SJSA1 (cell line): ENCODE data around the gene TRIM67. TPM values are rescaled to one million over a fixed set of nuclear protein-coding genes. Genes with fewer than 3 reads are reported as not detected.

Experiments
- DNase-seq, 2 experiments: peaks; one replicate each; pipeline ENCODE4 v3.0.0-alpha.2; 2015 to 2020; ENCODE audit warnings: low spot score in 2 of 2, low read depth in 1 of 2
- H3K27ac ChIP-seq: fragments of 250-450 bp; sonication (Bioruptor Pico); 2 replicates; pipeline ENCODE4 v1.5.1; 2020; ENCODE audit warnings: mild to moderate bottlenecking, moderate library complexity
- H3K27me3 ChIP-seq: fragments of 250-450 bp; sonication (Bioruptor Pico); replicated peaks from 2 replicates; pipeline ENCODE4 v1.5.1; 2020; ENCODE audit warnings: mild to moderate bottlenecking, moderate library complexity
- H3K36me3 ChIP-seq: fragments of 250-450 bp; sonication (Bioruptor Pico); 2 replicates; pipeline ENCODE4 v1.5.1; 2020; ENCODE audit warnings: mild to moderate bottlenecking
- H3K4me1 ChIP-seq: fragments of 250-450 bp; sonication (Bioruptor Pico); replicated peaks from 2 replicates; pipeline ENCODE4 v1.6.1; 2021; ENCODE audit warnings: mild to moderate bottlenecking
- H3K4me3 ChIP-seq: fragments of 250-450 bp; sonication (Bioruptor Pico); 2 replicates; pipeline ENCODE4 v1.5.1; 2020; ENCODE audit warnings: mild to moderate bottlenecking
- H3K9me3 ChIP-seq: fragments of 250-450 bp; sonication (Bioruptor Pico); replicated peaks from 2 replicates; pipeline ENCODE4 v1.5.1; 2020; ENCODE audit warnings: mild to moderate bottlenecking
- total RNA-seq: library from RNA; depleted of rRNA; stranded (reverse); fragments of >200 nt; shearing (Covaris generic); gene quantifications from 2 replicates; pipeline ENCODE4 v1.2.3, GENCODE V29; 2014

The TRIM67 gene
- total RNA-seq, 1 experiment from 2014 or later = 0.61 TPM

GRCh38 chr1:231194476-231194842, 32.6 kb downstream of the TRIM67 start:
- Histone ChIP-seq H3K36me3 (no peaks in the 10 kb centered on the region), H3K27me3 (no peaks in the 10 kb centered on the region), H3K9me3 (0 out of 2 replicates have a peak, but pooled peaks cover 2% of the 10 kb centered on the region), H3K27ac (no peak overlapping the region), H3K4me1 (no peaks in the 10 kb centered on the region), H3K4me3 (no peak overlapping the region)
- no peak for DNase-seq

DNA sequence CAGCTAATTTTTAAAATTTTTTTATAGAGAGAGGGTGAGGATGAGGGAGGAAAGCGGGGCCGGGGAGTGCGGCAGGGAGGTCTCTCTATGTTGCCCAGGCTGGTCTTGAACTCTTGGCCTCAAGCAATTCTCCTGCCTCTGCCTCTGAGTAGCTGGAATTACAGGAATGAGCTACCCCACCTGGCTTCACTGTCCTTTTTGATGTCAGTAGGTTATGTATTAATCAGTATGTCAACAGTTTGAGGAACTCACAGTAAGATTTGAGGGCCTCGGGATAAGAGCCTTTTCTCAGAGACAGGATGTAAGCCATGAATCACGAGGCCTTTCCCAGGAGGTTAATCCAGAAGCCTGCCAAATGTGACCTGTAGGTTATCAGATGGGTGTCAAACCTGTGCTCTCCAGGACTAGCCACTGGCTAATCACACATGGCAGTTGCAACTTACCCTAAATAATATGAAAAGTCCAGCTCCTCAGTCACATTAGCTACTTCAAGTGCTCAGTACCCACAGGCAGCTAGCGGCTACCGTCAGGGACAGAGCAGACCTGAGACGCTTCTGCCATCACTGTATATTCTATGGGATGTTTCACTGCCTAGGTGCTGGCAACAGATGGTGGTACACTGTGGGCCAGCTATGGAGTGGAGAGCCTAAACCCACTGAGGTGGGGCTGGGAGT, 33.1 kb downstream of the TRIM67 start:
- Histone ChIP-seq H3K27me3 (no peaks in the 10 kb centered on the region), H3K27ac (no peak overlapping the region), H3K4me3 (no peak overlapping the region), H3K36me3 (no peaks in the 10 kb centered on the region), H3K9me3 (no peaks in the 10 kb centered on the region), H3K4me1 (no peaks in the 10 kb centered on the region)
- no peak for DNase-seq

DNA sequence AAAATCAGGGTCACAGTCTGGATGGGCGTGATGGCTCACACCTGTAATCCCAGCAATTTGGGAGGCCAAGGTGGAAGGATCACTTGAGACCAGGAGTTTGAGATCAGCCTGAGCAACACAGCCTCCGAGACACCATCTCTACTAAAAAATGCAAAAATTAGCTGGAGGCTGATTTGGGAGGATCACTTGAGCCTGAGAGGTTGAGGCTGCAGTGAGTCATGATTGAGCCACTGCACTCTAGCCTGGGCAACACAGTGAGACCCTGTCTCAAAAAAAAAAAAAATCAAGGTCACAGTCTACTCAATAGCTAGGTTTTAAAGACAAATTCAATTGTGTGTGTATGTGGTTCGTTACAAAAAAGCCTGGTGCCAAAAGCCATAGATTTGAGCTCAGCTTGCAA, 34.4 kb downstream of the TRIM67 start:
- no peaks in the 10 kb centered on the region for H3K27me3 ChIP-seq
- H3K27ac ChIP-seq = no peak overlapping the region
- no peak for DNase-seq
- no peak overlapping the region for H3K4me3 ChIP-seq
- no peaks in the 10 kb centered on the region for H3K9me3 ChIP-seq
- H3K36me3 ChIP-seq = no peaks in the 10 kb centered on the region
- no peaks in the 10 kb centered on the region for H3K4me1 ChIP-seq

- no peak overlapping the region for H3K27ac ChIP-seq
- H3K4me1 ChIP-seq = no peaks in the 10 kb centered on the region
- no peak for DNase-seq
- no peaks in the 10 kb centered on the region for H3K9me3 ChIP-seq
- H3K27me3 ChIP-seq = no peaks in the 10 kb centered on the region
- H3K36me3 ChIP-seq = no peaks in the 10 kb centered on the region
- no peak overlapping the region for H3K4me3 ChIP-seq
Observed at GRCh38 chr1:231196728-231197127, 34.9 kb downstream of the TRIM67 start.

GRCh38 chr1:231199868-231200267, 38.0 kb downstream of the TRIM67 start:
- Histone ChIP-seq H3K4me3 (no peak overlapping the region), H3K27ac (no peak overlapping the region), H3K4me1 (no peaks in the 10 kb centered on the region), H3K9me3 (no peaks in the 10 kb centered on the region), H3K27me3 (no peaks in the 10 kb centered on the region), H3K36me3 (no peaks in the 10 kb centered on the region)
- DNase-seq = no peak

DNA sequence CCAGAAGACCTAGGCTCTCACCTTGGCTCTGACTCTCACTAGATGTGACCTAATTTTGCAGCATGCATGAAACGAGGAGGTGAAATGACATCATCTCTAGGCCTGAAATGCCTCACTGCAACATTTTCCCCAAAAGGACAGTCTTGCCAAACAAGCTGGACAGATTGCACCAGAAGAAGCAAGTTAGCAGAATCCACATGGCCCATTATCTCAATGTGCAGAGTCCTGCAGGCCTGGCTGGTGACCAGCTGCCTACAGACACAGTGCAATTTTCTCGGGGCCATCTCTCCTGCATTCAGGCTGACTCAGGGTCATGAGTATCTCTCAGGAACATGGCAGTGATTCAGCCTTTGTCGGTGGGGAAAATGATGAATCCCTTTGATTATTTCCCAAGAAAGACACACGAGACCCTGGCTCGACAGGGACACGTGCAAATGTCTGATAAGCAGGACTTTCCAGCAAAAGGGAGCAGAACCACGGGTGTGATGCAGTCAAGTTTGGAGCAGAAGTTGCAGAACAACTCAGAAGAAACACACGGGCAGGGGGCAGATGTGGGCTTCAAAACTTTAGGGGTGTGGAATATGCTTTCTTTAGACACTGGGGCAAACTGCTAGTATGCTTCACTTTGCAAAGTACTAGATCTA, 38.7 kb downstream of the TRIM67 start:
- H3K27me3 ChIP-seq = no peaks in the 10 kb centered on the region
- H3K27ac ChIP-seq = no peak overlapping the region
- DNase-seq = no peak
- no peaks in the 10 kb centered on the region for H3K36me3 ChIP-seq
- no peak overlapping the region for H3K4me3 ChIP-seq
- H3K9me3 ChIP-seq = no peaks in the 10 kb centered on the region
- H3K4me1 ChIP-seq = no peaks in the 10 kb centered on the region

DNA sequence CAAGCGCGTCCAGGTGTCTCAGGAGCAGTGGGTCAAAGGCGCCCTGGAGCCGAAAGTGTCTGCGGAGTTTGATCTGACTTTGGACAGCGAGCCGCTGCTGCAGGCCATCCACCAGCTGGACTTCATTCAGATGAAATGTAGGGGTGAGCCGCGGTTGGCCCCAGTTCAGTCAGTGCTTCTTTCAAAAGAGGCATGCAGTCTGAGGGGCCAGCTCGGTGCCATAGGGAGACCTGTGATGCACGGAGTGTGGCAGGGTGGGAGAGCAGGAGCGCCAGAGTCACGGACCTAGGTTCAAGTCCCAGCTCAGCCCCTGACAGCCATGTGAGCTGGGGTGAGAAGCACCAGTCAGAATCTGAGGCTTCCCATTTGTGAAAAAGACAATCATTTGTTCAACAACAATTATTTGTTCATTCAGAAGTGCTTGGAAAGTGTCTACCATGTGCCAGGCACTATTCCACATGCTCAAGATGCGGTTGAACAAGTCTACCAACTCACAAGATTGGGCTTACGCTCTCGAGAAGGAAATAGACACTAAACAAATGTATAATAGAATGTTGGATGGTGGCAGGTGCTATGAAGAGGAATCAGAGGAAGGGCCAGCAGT, 39.6 kb downstream of the TRIM67 start:
- Histone ChIP-seq H3K4me3 (no peak overlapping the region), H3K36me3 (no peaks in the 10 kb centered on the region), H3K9me3 (no peaks in the 10 kb centered on the region), H3K4me1 (no peaks in the 10 kb centered on the region), H3K27ac (no peak overlapping the region), H3K27me3 (no peaks in the 10 kb centered on the region)
- no peak for DNase-seq

GRCh38 chr1:231201979-231202633, 40.2 kb downstream of the TRIM67 start:
- H3K27me3 ChIP-seq = no peaks in the 10 kb centered on the region
- DNase-seq = no peak
- no peaks in the 10 kb centered on the region for H3K36me3 ChIP-seq
- H3K9me3 ChIP-seq = no peaks in the 10 kb centered on the region
- no peak overlapping the region for H3K4me3 ChIP-seq
- no peaks in the 10 kb centered on the region for H3K4me1 ChIP-seq
- H3K27ac ChIP-seq = no peak overlapping the region

- H3K27me3 ChIP-seq = no peaks in the 10 kb centered on the region
- no peak overlapping the region for H3K27ac ChIP-seq
- H3K4me1 ChIP-seq = no peaks in the 10 kb centered on the region
- H3K4me3 ChIP-seq = no peak overlapping the region
- DNase-seq = no peak
- H3K36me3 ChIP-seq = no peaks in the 10 kb centered on the region
- no peaks in the 10 kb centered on the region for H3K9me3 ChIP-seq
Observed at GRCh38 chr1:231203259-231204057, 41.6 kb downstream of the TRIM67 start.

DNA sequence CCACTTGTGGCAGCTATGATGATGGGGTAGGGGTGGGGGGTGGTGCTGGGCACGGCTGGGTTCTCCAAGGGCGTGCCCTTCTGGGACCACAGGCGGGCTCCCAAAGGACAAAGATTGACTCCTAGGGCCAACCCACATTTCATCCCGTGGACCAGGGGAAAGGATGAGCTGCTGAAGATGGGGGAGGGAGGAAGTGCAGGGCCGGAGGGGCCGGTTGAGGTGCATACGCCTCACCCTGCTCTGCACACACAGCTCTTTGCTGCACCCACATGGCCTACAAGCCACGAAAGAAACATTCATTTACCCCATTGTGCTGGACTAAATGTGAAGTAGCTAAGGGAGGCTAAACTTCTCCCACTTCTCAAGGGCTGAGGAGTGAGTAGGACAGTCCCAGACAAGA, 45.0 kb downstream of the TRIM67 start:
- Histone ChIP-seq H3K9me3 (no peaks in the 10 kb centered on the region), H3K27ac (no peak overlapping the region), H3K4me1 (peaks cover 6% of the 10 kb centered on the region), H3K4me3 (no peak overlapping the region), H3K27me3 (no peaks in the 10 kb centered on the region), H3K36me3 (no peaks in the 10 kb centered on the region)
- DNase-seq = no peak

DNA sequence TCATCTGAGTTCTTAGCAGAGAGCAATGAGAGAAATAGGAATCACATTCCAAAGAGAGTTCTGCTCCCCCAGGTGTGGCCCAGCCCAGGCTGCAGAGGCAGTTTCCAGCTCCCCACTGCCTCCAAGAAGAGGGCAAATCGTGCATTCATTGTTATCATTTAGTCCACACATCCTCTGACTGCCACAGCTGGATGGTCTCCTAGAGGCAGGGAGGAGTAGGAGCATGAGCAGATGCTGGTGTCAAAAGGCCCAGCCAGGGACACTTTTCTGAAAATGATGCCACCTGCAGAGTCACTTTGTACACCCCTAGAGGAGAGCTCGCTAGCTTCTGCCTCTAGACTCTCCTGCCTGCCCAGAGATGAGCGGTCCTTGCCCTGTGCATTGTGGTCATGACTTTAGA, 45.6 kb downstream of the TRIM67 start:
- Histone ChIP-seq H3K27ac (no peak overlapping the region), H3K4me1 (peaks cover 6% of the 10 kb centered on the region), H3K9me3 (no peaks in the 10 kb centered on the region), H3K36me3 (no peaks in the 10 kb centered on the region), H3K27me3 (no peaks in the 10 kb centered on the region), H3K4me3 (no peak overlapping the region)
- DNase-seq = no peak

DNA sequence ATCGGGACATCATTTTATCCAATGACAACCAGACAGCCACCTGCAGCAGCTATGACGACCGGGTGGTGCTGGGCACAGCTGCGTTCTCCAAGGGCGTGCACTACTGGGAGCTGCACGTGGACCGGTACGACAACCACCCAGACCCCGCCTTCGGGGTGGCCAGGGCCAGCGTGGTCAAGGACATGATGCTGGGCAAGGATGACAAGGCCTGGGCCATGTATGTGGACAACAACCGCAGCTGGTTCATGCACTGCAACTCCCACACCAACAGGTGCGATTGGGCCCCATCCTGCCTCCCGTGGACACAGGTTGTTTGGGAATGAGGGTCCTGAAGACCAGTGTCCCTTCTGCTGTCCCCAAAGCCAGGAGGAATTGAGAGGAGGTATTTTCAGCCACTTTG, 47.1 kb downstream of the TRIM67 start:
- no peaks in the 10 kb centered on the region for H3K36me3 ChIP-seq
- no peak overlapping the region for H3K27ac ChIP-seq
- no peak overlapping the region for H3K4me3 ChIP-seq
- no peak for DNase-seq
- peaks cover 6% of the 10 kb centered on the region for H3K4me1 ChIP-seq
- H3K9me3 ChIP-seq = no peaks in the 10 kb centered on the region
- H3K27me3 ChIP-seq = no peaks in the 10 kb centered on the region

- Histone ChIP-seq H3K36me3 (no peaks in the 10 kb centered on the region), H3K4me1 (peaks cover 6% of the 10 kb centered on the region), H3K4me3 (no peak overlapping the region), H3K27me3 (no peaks in the 10 kb centered on the region), H3K27ac (no peak overlapping the region), H3K9me3 (no peaks in the 10 kb centered on the region)
- no peak for DNase-seq
Observed at GRCh38 chr1:231209531-231209930, 47.7 kb downstream of the TRIM67 start.
